ENCODE measurements around the gene ZNRF2.
"Not testable (repeated sequence)": the region's sequence is repeated elsewhere in the genome, so short reads cannot be mapped to it uniquely, and the experiment has no call there.

The ZNRF2 gene

GRCh38 chr7:30252885-30253795 lies 31.3 kb upstream of the ZNRF2 start:
- DNase-seq = no peak
- peaks cover 5% of the 10 kb centered on the region for H3K4me1 Mint-ChIP-seq

GRCh38 chr7:30253796-30254165 lies 30.6 kb upstream of the ZNRF2 start:
- CTCF ChIA-PET = no interaction called here
- H3K4me3 Mint-ChIP-seq = no peak overlapping the region
- H3K27me3 Mint-ChIP-seq = no peaks in the 10 kb centered on the region
- no peaks in the 10 kb centered on the region for H3K36me3 Mint-ChIP-seq
- H3K4me1 Mint-ChIP-seq = peaks cover 5% of the 10 kb centered on the region
- no peak overlapping the region for H3K27ac Mint-ChIP-seq
- no peaks in the 10 kb centered on the region for H3K9me3 Mint-ChIP-seq
- DNase-seq = no peak

More at GRCh38 chr7:30252885-30253795, 31.3 kb upstream of the ZNRF2 start:
- no peaks in the 10 kb centered on the region for H3K9me3 Mint-ChIP-seq
- H3K4me3 Mint-ChIP-seq = no peak overlapping the region
- CTCF ChIA-PET = interaction anchor here (0.9 kb wide), 1 partner anchor 20 kb away, joined by 3 read pairs; no protein-coding TSS in a partner anchor
- no peaks in the 10 kb centered on the region for H3K36me3 Mint-ChIP-seq
- H3K27me3 Mint-ChIP-seq = no peaks in the 10 kb centered on the region
- no peak overlapping the region for H3K27ac Mint-ChIP-seq

GRCh38 chr7:30254248-30254647 lies 30.1 kb upstream of the ZNRF2 start:
- no peak for DNase-seq
- Mint-ChIP-seq H3K27me3 (no peaks in the 10 kb centered on the region), H3K4me3 (no peak overlapping the region), H3K36me3 (no peaks in the 10 kb centered on the region), H3K27ac (no peak overlapping the region), H3K9me3 (no peaks in the 10 kb centered on the region), H3K4me1 (peaks cover 5% of the 10 kb centered on the region)
- CTCF ChIA-PET = no interaction called here

- no peaks in the 10 kb centered on the region for H3K27me3 Mint-ChIP-seq
- H3K36me3 Mint-ChIP-seq = no peaks in the 10 kb centered on the region
- H3K9me3 Mint-ChIP-seq = no peaks in the 10 kb centered on the region
- no peak for DNase-seq
- peaks cover 5% of the 10 kb centered on the region for H3K4me1 Mint-ChIP-seq
- no peak overlapping the region for H3K4me3 Mint-ChIP-seq
- CTCF ChIA-PET = no interaction called here
- no peak overlapping the region for H3K27ac Mint-ChIP-seq
Measured at GRCh38 chr7:30254717-30255063, 29.7 kb upstream of the ZNRF2 start.

- no peak for DNase-seq
- Mint-ChIP-seq H3K4me1 (peaks cover 3% of the 10 kb centered on the region), H3K9me3 (no peaks in the 10 kb centered on the region), H3K36me3 (no peaks in the 10 kb centered on the region), H3K27me3 (no peaks in the 10 kb centered on the region), H3K4me3 (no peak overlapping the region), H3K27ac (no peak overlapping the region)
- CTCF ChIA-PET = no interaction called here
Measured at GRCh38 chr7:30255064-30255769, 29.2 kb upstream of the ZNRF2 start.

GRCh38 chr7:30256349-30256858 lies 28.0 kb upstream of the ZNRF2 start:
- H3K36me3 Mint-ChIP-seq = no peaks in the 10 kb centered on the region
- H3K4me1 Mint-ChIP-seq = no peaks in the 10 kb centered on the region
- no peak overlapping the region for H3K4me3 Mint-ChIP-seq
- no peaks in the 10 kb centered on the region for H3K27me3 Mint-ChIP-seq
- CTCF ChIA-PET = no interaction called here
- no peak overlapping the region for H3K27ac Mint-ChIP-seq
- no peak for DNase-seq
- H3K9me3 Mint-ChIP-seq = no peaks in the 10 kb centered on the region

GRCh38 chr7:30260246-30260768 lies 24.1 kb upstream of the ZNRF2 start:
- H3K4me3 Mint-ChIP-seq = no peak overlapping the region
- CTCF ChIA-PET = no interaction called here
- no peaks in the 10 kb centered on the region for H3K9me3 Mint-ChIP-seq
- H3K27ac Mint-ChIP-seq = no peak overlapping the region
- no peaks in the 10 kb centered on the region for H3K36me3 Mint-ChIP-seq
- DNase-seq = no peak
- no peaks in the 10 kb centered on the region for H3K4me1 Mint-ChIP-seq
- H3K27me3 Mint-ChIP-seq = peaks cover 5% of the 10 kb centered on the region

- Mint-ChIP-seq H3K4me1 (no peaks in the 10 kb centered on the region), H3K27ac (no peak overlapping the region), H3K9me3 (no peaks in the 10 kb centered on the region), H3K4me3 (no peak overlapping the region), H3K36me3 (no peaks in the 10 kb centered on the region), H3K27me3 (peaks cover 8% of the 10 kb centered on the region)
- CTCF ChIA-PET = no interaction called here
- DNase-seq = no peak
Measured at GRCh38 chr7:30263090-30263710, 21.2 kb upstream of the ZNRF2 start.

GRCh38 chr7:30264052-30264451 lies 20.3 kb upstream of the ZNRF2 start:
- no peaks in the 10 kb centered on the region for H3K4me1 Mint-ChIP-seq
- no peak overlapping the region for H3K4me3 Mint-ChIP-seq
- H3K27me3 Mint-ChIP-seq = peaks cover 8% of the 10 kb centered on the region
- no peaks in the 10 kb centered on the region for H3K9me3 Mint-ChIP-seq
- H3K36me3 Mint-ChIP-seq = no peaks in the 10 kb centered on the region
- no peak for DNase-seq
- no peak overlapping the region for H3K27ac Mint-ChIP-seq
- CTCF ChIA-PET = no interaction called here

- H3K27ac Mint-ChIP-seq, H3K9me3 Mint-ChIP-seq, DNase-seq, H3K27me3 Mint-ChIP-seq, H3K36me3 Mint-ChIP-seq, H3K4me1 Mint-ChIP-seq, CTCF ChIA-PET, H3K4me3 Mint-ChIP-seq: not testable (repeated sequence)
Measured at GRCh38 chr7:30265189-30265588, 19.2 kb upstream of the ZNRF2 start.

GRCh38 chr7:30266686-30267085 lies 17.7 kb upstream of the ZNRF2 start:
- CTCF ChIA-PET = no interaction called here
- Mint-ChIP-seq H3K4me1 (no peaks in the 10 kb centered on the region), H3K27ac (no peak overlapping the region), H3K36me3 (no peaks in the 10 kb centered on the region), H3K9me3 (no peaks in the 10 kb centered on the region), H3K27me3 (peaks cover 12% of the 10 kb centered on the region), H3K4me3 (no peak overlapping the region)
- no peak for DNase-seq

- H3K9me3 Mint-ChIP-seq = no peaks in the 10 kb centered on the region
- no peaks in the 10 kb centered on the region for H3K36me3 Mint-ChIP-seq
- no peaks in the 10 kb centered on the region for H3K4me1 Mint-ChIP-seq
- no peak overlapping the region for H3K27ac Mint-ChIP-seq
- peaks cover 13% of the 10 kb centered on the region for H3K27me3 Mint-ChIP-seq
- CTCF ChIA-PET = interaction anchor here (1.2 kb wide), 1 partner anchor 295 kb away, joined by 3 read pairs; no protein-coding TSS in a partner anchor
- H3K4me3 Mint-ChIP-seq = no peak overlapping the region
- DNase-seq = no peak
Measured at GRCh38 chr7:30268586-30268985, 15.8 kb upstream of the ZNRF2 start.

GRCh38 chr7:30269490-30269889 lies 14.9 kb upstream of the ZNRF2 start:
- Mint-ChIP-seq H3K27me3 (peaks cover 13% of the 10 kb centered on the region), H3K4me3 (no peak overlapping the region), H3K9me3 (no peaks in the 10 kb centered on the region), H3K4me1 (no peaks in the 10 kb centered on the region), H3K36me3 (no peaks in the 10 kb centered on the region), H3K27ac (no peak overlapping the region)
- DNase-seq = no peak
- CTCF ChIA-PET = interaction anchor here (0.6 to 1.2 kb wide), 2 partner anchors 53 to 295 kb away, joined by 3 read pairs; no protein-coding TSS in a partner anchor

- Mint-ChIP-seq H3K36me3 (no peaks in the 10 kb centered on the region), H3K27me3 (peaks cover 8% of the 10 kb centered on the region), H3K9me3 (no peaks in the 10 kb centered on the region), H3K4me3 (no peak overlapping the region), H3K4me1 (no peaks in the 10 kb centered on the region), H3K27ac (no peak overlapping the region)
- CTCF ChIA-PET = no interaction called here
- no peak for DNase-seq
Measured at GRCh38 chr7:30270921-30271320, 13.5 kb upstream of the ZNRF2 start.
